GM18502 (cell line): ENCODE results near the gene EDIL3.
"Not testable (repeated sequence)": the region's sequence is repeated elsewhere in the genome, so short reads cannot be mapped to it uniquely, and the experiment has no call there.

ENCODE experiments used
- ATAC-seq: cut with Tn5 transposase; IDR thresholded peaks from one replicate; pipeline ENCODE4 v1.9.1; 2021; ENCODE audit warnings: mild to moderate bottlenecking; ENCODE audit not compliant: unreplicated experiment, poor library complexity

EDIL3 gene

DNA sequence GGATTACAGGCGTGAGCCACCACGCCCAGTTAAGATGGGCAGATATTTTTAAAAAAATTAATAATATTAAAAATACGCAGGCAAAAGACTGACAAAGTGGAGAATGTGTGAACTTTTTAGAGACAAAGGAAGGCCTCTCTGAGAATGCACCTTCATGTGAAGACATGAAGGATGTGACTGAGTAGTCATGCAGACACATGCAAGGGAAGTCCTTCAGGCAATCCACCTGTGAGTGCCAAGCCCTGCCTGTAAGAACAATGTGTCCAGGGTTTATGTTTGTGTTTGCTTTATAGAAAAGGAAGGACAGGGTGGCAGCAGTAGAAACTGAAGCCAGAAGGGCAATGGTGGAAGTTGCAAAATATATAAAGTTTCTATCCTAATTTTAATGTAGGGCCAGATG lies 169.2 kb downstream of the EDIL3 start:
- ATAC-seq = no peak

DNA sequence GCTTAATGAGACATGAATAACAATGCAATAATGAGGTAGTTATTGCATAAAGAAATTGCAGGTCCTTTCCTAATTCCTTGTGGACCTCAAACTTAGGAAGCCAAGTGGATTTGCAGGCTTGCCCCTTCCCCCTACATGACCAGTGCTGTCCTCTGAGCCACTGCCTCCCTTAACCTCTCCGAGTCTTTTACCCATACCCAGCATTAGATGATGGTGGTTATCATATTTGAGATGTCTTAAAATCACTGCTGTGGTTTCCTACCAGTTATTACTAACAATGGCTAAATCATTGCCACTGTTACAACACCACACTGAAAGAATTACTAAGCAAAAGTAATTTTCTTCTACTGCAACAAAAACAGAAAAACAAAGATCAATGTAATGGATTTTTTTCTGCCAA lies 170.8 kb downstream of the EDIL3 start:
- ATAC-seq = no peak

DNA sequence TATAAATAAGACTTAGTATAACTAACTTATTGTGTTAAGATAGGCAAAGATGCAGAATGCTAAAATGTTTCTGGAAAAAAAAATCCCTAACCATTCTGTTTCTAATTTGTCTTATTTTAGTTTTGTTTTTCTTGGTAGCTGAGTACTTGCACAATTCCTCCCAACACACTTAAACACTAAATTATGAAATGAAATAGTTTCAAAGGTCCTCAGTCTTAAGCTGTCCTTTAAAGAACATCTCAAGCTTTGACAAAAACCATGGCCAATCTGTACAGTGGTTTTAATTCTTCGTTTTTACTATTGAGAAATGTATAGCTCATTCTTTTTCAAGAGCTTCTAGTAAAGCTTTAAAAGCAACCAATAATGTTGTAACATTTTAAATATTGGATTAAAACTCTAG lies 171.5 kb downstream of the EDIL3 start:
- no peak for ATAC-seq

DNA sequence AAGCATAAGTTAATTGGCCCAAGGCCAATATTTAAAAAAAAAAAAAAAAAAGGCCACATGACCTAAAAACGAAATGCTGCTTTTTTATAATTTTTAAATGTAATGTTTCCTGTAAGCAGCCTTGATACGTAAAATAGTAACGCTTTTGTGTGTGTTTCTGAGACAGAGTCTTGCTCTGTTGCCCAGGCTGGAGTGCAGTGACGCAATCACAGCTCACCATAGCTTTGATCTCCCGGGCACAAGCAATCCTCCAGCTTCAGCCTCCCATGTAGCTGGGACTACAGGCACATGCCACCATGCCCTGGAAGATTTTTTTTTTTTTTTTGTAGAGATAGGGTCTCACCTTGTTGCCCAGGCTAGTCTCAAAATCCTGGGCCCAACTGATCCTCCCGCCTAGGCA lies 179.9 kb downstream of the EDIL3 start:
- ATAC-seq = no peak

DNA sequence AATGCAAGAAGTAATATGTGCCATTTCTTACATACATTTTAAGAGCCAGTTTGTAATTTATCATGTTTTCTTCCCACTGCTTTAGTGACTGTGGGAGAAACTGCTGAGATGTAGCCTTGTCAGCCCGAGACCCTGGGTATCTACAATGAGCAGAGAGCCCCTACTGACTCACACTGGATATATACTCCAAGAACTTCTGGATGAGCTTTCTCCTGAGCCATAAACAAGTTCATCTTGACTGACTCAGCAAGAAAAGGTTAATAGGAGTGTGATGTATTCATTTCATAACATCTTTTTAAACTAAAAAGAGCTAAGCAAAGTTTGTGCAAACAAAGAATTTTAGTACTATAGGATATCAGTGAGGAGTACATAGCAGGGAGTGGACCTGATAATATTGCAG lies 182.5 kb downstream of the EDIL3 start:
- ATAC-seq = no peak

DNA sequence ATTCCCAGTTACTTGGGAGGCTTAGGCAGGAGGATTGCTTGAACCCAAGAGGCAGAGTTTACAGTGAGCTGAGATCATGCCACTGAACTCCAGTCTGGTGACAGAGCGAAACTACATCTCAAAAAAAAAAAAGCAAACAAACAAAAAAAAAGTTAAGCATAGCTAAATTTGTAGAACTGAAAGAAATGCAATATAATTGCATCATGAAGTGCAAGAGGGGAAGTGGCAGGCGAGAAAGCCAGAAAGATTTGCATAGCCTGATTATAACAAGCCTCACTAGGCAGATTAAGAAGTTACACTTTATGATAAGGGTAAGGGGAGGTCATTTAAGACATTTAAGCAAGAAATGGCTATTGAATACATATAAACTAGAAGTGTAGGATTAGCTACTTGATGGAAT lies 187.1 kb downstream of the EDIL3 start:
- ATAC-seq = no peak

DNA sequence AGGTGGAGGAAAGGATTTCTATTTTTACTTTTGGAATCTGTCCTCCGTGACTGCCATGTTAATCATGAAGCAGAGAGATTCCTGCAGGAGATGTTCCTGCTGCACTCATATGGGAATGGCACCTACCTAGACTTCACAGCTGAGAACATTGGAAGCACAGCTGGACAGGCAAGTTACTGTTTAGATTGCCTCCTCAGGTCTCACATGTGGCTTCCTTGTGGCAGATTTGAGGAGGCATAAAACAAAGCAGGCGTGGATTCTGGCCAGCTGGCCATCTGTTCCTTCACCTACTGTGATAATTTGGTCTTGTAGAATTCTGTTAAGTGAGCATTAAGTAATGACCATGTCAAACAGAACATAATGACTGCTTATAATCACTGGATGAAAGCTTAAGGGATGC lies 193.4 kb downstream of the EDIL3 start:
- no peak for ATAC-seq

DNA sequence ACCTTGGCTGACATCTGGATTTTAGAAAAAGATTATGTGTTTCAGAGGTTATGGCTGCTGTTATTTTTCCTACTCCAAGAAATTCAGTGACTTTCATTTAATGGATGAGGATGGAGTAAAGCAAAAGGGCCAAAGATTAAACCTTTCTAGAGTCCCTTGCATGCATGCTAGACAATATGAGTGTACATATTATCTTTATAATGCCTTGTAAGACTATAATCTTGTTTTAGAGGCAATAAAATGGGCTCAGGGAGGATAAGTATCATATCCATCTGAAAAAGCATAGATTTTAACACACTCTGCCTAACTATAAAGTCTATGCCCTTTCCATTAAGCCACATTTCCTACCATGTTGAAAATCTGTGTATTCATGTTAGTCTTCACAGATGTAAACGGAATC lies 199.8 kb downstream of the EDIL3 start:
- no peak for ATAC-seq

DNA sequence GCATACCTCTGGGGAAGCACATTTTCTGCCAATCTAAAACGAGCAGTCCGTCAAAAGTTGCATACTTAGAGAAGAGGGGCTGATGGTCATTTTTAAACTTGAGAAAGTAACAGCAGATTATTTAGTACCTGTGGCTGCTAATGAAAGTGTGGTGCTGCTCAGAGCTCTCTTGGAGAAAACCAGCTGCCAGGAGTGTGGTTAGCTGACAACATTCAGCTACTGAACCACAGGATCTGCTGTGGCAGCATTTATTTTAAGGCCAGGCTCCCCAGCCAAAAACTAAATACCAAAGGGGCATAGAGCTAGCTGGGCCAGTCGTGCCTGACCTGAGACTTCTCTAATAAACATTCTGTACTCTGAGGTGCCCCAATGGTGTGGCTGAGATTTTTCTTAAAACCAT lies 203.6 kb downstream of the EDIL3 start:
- ATAC-seq = no peak

DNA sequence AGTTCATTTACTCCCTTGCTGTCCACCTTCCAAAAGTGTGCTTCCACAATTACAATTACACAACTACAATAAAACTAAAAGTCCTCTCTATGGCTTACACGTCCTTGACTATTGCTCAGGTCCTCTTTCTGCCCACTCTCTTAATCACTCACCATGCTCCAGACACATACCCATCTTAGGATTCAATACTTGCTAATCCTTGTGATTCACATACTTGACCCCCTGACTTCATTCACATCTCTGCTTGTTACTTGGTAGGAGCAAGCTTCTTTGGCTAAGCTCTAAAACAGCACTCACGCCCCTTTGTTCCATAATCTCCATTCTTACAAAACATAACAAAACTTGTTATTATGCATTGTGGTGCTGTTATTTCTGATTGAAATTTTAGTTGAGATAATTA lies 215.8 kb downstream of the EDIL3 start:
- no peak for ATAC-seq

DNA sequence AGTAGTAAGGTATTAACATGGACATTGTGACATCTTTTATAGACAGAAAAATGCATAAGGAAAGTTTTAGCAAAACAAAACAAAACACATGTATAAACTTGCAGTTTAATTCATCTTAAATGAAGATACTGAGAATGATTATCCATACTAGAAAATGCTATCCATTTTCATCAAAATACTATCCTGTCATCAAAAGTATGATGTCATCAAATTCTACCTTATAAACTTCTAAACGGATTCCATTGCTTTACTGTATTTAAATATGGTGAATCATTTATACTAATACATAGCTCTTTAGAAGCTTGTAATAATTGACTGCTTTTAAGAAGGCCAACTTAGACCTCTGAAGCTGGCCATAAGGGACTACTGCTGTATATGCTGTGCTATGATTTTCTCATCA lies 221.0 kb downstream of the EDIL3 start:
- no peak for ATAC-seq

DNA sequence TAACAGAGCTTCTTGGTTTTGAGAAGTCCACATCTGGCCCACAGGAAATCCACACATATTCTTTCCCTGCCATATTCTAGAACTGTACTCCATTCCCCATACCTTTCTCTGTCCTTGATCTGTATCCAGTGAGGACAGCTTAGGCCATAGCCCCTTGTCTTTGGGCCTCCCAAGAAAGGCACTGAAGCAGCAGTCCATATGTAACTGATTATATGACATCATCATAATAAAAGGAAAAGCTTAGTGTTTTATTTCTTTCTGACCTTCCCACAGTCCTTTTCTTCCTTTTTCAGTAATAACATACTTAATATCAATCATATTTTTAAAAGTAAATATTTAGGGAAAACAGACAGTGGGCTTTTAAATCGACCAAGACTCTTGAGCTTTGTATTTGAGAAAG lies 222.0 kb downstream of the EDIL3 start:
- ATAC-seq = no peak

DNA sequence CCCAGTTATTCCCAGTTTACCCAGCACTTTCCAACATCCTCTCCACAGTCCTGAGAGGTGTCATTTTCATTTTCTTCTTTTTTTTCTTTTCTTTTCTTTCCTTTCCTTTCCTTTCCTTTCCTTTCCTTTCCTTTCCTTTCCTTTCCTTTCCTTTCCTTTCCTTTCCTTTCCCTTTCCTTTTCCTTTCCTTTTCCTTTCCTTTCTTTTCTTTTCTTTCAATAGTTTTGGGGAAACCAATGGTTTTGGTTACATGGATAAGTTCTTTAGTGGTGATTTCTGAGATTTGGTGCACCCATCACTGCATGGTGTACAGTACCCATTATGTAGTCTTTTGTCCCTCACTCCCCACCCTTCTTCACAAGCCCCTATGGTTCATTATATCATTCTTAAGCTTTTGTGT lies 224.0 kb downstream of the EDIL3 start:
- ATAC-seq = not testable (repeated sequence)

DNA sequence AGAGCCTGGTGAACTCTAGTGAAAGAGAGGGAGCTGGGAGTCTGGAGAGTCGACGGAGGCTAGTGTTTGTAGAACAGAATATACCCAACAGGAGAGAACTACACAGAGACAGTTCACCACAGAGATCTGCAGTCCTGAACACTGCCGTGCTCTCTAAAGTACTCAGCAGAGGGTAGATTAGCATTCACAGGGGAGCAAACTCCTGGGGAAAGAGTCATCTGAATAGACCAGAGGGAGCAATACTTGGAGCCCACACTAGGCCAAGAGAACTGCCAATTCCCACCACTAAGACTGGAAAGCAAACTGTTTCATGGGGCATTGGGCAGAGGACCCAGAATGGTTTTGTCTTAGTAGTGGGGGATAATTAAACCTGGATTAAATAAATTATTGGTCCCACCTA lies 235.6 kb downstream of the EDIL3 start:
- ATAC-seq = no peak

DNA sequence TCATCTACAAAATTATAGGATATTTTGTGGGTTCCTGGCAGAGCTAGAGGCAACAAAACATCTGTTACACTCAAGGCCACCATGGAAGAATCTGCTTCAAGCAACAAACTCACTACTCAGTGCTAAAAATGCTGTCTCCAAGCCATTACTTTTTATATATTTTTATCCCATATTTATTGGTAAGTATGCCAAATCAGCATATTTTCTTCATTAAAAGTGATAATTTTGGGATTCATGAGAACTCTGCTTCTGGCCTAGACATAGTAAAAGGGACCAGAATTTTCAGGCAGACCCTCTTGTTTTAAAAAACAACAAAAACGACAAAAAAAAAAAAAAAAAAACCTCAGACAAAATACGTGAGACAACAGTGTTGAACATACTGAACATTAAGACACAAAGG lies 236.0 kb downstream of the EDIL3 start:
- ATAC-seq = no peak

DNA sequence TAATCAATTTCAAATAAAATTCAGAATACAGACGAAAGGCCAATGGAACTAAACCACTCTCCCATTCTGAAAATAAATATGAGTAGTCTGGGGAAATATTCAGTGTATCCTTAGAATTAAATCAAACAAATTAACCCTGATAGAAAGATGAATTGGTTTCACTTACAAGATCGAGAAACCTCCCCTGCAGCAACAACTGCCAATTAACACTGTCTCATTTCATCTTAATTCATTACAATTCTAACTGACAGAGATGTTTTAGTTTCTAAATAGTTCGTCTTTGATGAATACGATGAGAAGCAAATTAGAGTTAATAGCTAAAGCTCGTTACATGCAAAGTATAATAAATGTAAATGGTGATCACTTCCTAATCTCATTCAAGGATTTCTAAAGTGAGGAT lies 247.1 kb downstream of the EDIL3 start:
- ATAC-seq = no peak

DNA sequence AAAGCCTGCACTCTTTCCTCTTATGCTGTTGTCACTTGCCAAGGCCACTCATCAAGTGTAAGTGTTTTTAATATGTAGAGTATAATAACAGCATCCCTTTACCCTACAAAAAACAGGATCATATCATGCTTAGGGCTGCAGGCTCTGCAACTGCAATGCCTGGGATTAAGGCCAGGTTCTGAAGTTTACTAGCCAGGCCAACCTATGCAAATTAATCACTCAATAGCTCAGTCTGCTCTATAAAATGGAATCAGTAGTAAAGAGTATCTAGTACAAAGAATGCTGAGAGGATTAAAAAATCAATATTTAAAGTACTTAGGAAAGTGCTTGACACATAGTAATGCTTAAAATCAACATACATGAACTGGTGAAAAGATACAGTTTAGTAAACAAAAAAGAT lies 253.3 kb downstream of the EDIL3 start:
- ATAC-seq = no peak

DNA sequence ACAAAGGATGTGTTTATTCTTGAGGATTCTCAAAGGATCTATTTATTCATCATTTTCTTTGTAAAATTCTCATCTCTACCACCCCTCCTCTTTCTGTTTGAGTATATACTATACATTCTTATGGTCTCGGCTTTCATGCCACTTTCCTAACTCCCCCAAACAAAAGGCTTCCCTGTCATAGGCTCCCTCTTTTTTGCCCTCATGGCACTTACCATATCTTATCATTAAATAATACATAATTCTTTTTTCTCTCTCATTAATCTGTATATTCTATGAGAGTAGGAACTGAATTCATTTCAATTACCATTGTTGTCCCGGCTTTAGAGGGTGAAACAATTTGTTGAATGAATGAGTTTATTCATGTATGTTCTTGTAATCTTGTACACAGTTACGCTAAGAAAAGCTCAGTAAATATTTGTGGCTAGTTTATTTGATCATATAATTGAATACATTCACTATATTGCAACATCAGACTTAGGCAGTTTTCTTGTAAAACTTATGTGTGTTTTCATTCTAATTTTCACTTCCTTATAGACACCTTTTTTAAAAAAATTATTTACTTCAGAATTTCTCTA lies 254.6 kb downstream of the EDIL3 start:
- no peak for ATAC-seq

DNA sequence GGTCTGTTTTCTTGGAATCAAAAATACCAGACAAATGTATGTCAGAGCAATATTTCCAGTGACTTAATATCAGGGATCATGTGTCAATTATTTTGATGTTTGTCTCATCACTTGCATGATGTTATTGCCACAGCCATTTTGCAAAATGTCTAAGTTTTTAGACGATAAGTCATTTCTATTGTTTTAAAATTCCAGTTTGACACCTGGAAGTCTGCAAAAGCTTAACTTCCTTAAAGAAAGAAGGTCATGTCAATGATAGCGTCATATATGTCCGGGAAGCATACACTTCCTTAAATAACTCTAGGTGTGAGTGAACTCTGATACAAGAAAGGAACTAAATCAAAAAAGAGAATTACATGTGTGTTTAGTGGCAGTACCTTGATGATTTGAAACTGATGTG lies 259.5 kb downstream of the EDIL3 start:
- no peak for ATAC-seq

DNA sequence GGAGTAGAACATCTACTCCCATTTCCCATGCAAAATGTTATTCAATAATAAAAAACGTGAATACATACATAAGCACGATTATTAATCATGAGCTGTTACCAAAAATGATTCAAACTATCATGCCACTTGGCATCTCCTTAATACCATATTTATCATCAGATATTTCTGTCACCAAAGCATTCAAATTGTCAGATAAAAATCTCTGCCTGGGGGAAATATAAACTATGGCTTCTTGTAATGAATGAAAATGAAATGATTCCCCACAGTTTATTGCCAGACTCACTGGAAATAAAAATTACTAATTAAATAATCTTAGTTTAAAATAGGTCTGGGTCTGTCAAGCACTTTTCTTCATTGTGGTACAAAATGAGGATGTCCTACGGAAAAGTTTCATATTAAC lies 265.4 kb downstream of the EDIL3 start:
- ATAC-seq = no peak

DNA sequence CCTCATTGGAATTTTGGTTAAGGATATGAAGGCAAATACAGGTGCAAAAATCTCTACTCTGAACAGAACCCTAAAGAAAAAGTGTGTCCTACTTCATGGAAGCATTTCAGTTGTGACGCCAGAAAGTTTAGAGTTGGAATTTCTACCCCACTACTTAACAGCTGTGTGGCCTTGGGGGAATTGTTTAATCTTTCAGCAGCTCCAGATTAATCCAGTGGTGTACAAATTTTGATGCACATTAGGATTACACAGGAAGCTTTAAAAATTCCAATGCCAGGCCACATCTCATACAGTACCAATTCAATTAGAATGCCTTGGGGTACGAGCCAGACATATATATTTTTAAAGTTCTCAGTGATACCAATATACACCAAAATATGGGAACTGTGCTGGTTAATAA lies 266.1 kb downstream of the EDIL3 start:
- no peak for ATAC-seq

DNA sequence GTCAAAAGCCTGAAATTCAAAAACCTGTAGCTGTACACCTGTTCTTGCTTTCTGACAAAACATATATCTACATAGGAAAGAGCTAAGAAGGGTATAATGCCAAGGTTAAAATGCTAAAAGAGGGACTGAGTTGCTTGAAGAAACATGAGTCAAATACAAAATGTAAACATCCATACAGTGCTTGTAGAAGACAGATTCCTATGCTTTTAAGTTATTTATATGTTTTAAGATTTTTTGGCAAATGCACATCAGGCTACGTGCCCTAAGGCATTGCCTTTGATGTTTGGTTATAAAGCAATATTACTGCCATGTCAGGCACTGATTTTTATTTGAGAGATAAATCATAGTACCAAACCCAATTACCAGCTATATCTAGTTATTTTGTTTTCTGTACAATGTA lies 269.0 kb downstream of the EDIL3 start:
- ATAC-seq = no peak
